Skeletal muscle tissue (tissue), 4 donors: ENCODE measurements around the gene LRRFIP1. TPM values are rescaled to one million over a fixed set of nuclear protein-coding genes. Genes with fewer than 3 reads are reported as not detected.

Experiments
- H3K27ac ChIP-seq: one replicate; pipeline ENCODE4 v1.7.0; 2013; ENCODE audit warnings: mild to moderate bottlenecking, low read depth, low read length, inconsistent platforms
- H3K27me3 ChIP-seq, 3 donors: one replicate each; pipeline ENCODE4 v1.7.0; 2013; ENCODE audit warnings: low read length in 3 of 3; ENCODE audit not compliant: control insufficient read depth in 3 of 3, insufficient read depth in 3 of 3
- H3K36me3 ChIP-seq, 3 donors: one replicate each; pipeline ENCODE4 v1.7.0; 2013; ENCODE audit warnings: low read length in 3 of 3; ENCODE audit not compliant: control insufficient read depth in 3 of 3, insufficient read depth in 3 of 3
- H3K4me1 ChIP-seq, 3 donors: one replicate each; pipeline ENCODE4 v1.7.0; 2013; ENCODE audit warnings: low read length in 3 of 3, mild to moderate bottlenecking in 3 of 3; ENCODE audit not compliant: control insufficient read depth in 3 of 3, insufficient read depth in 3 of 3
- H3K4me3 ChIP-seq, 3 donors: one replicate each; pipeline ENCODE4 v1.7.0; 2013; ENCODE audit warnings: low read length in 3 of 3
- H3K9ac ChIP-seq, 3 donors: one replicate each; pipeline ENCODE4 v1.7.0; 2013; ENCODE audit warnings: low read length in 3 of 3, mild to moderate bottlenecking in 3 of 3, moderate library complexity in 2 of 3, low read depth in 1 of 3
- H3K9me3 ChIP-seq, 3 donors: one replicate each; pipeline ENCODE4 v1.7.0; 2013; ENCODE audit warnings: low read length in 3 of 3; ENCODE audit not compliant: control insufficient read depth in 3 of 3
- total RNA-seq: library from RNA; depleted of rRNA; stranded (reverse); fragments of >200 nt; gene quantifications from one replicate; pipeline ENCODE4 v1.2.3, GENCODE V29; 2014
- donor health status: Osteomylitis.

The LRRFIP1 gene
- total RNA-seq, 1 donor from 2014 or later = 65.8 TPM

DNA sequence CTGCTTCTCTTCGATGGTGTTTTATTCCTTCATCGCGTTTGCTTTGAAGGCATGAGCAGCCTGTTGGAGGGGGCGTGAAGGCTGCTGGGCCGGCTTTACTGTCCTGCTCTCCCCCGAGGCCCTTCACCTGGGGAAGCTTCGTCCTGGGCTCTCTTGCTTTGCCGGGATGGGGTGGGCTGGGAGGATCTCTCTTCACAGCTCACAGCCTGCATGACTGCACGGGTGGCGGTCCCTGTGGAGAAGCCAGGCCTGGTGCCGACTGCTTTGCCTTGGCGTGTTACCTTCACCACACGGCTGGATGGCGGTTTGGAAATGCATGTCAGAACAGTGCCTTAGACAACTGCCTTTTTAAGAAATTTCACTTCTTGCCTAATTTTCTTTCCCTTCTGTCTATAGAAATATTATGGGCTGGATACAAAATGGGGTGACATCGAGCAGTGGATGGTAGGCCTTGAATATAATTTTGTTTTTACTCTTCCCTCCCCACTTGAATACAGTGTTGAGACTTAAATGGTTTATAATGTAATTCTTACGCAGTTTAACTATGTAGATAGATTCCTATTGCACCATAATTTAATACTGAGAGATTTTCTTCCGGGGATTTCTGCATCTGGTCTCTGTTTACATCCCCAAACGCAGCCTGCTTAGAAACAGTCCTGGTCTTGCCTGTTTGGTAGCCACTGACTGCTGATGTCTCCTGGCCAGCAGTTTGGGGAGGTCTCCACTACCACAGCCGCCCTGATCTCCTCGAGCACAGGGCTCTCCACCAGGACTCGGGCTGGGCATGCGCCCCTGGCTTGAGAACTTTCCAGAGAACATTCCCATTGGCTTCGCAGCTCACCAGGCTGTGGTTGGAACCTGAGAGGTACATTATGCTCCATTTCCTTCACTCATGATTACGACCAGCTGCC is 90.2 kb downstream of the LRRFIP1 start:
- Histone ChIP-seq H3K27ac (peak overlapping the region; percentile 51), H3K9ac (peak overlapping the region; percentile 4 to 30 (median 17)), H3K36me3 (peaks cover 0 to 15% (median 13%) of the 10 kb centered on the region in 3 donors), H3K27me3 (no peaks in the 10 kb centered on the region), H3K4me3 (no peak overlapping the region), H3K4me1 (peaks cover 64 to 68% (median 68%) of the 10 kb centered on the region in 3 donors), H3K9me3 (no peaks in the 10 kb centered on the region)

DNA sequence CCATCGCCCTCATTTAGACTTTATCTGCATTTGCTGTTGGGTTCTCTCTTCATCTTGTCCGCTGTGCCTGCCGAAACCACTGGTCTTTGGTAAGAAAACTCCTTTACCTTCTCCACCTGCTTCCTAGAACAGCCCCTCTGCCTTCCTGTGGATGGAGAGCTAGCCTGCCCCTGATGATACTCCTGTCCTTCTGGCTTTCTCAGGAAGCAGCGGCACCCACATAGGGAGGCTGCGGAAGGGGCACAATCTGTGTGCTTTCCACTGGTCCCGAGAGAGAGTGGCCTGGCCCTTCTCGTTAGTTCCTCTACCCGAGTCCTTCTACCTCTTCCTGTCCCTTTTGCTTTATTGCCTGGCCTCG is 90.9 kb downstream of the LRRFIP1 start:
- H3K36me3 ChIP-seq = peaks cover 0 to 15% (median 14%) of the 10 kb centered on the region in 3 donors
- peak overlapping the region; percentile 51 for H3K27ac ChIP-seq
- peak overlapping the region in 1 of 3 donors; percentile 30 for H3K9ac ChIP-seq
- H3K9me3 ChIP-seq = no peaks in the 10 kb centered on the region
- H3K4me1 ChIP-seq = peaks cover 59 to 63% (median 61%) of the 10 kb centered on the region in 3 donors
- H3K4me3 ChIP-seq = no peak overlapping the region
- H3K27me3 ChIP-seq = no peaks in the 10 kb centered on the region

DNA sequence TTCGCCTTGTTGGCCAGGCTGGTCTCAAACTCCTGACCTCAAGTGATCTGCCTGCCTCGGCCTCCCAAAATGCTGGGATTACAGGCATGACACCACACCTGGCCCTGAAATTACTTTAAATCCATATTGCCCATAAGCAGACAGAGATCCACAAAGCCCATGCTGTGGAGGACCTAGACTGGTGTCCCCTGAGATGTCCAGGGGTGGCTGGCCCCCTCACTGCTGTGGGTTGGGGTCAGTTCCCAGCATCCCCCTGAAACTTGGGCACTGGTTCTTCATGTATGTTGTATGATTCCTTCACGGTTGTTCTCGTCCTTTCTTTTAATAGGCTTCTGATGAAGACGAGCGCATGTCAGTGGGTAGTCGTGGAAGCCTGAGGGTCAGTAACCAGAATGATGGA is 93.1 kb downstream of the LRRFIP1 start:
- Histone ChIP-seq H3K9ac (peak overlapping the region in 2 of 3 donors; percentile 26 to 34), H3K4me3 (no peak overlapping the region), H3K9me3 (no peaks in the 10 kb centered on the region), H3K27me3 (no peaks in the 10 kb centered on the region), H3K36me3 (peaks cover 0 to 21% (median 20%) of the 10 kb centered on the region in 3 donors), H3K27ac (peak overlapping the region; percentile 71), H3K4me1 (peaks cover 58 to 63% (median 61%) of the 10 kb centered on the region in 3 donors)

DNA sequence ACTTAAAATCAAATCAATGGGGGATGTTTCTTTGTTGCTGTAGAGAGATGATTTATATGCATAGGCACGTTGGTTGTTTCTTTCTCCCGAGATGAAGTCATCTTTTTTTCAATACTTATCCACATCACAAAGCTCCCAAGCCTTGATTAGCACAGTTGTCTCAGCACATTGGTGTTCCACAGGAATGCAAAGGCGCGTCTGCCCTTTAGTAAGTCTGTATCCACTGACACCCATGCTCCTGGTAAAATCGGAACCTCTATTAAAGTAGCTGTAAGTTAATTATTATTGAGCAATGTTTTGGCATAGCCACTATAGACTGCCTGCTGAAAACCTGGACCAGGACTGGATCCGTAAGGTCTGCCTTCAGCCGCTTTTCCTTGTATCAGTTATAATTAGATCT is 93.6 kb downstream of the LRRFIP1 start:
- Histone ChIP-seq H3K4me1 (peaks cover 55 to 62% (median 60%) of the 10 kb centered on the region in 3 donors), H3K27ac (peak overlapping the region; percentile 71), H3K4me3 (no peak overlapping the region), H3K36me3 (peaks cover 0 to 22% (median 21%) of the 10 kb centered on the region in 3 donors), H3K27me3 (no peaks in the 10 kb centered on the region), H3K9ac (peak overlapping the region; percentile 43 to 62 (median 47)), H3K9me3 (no peaks in the 10 kb centered on the region)

DNA sequence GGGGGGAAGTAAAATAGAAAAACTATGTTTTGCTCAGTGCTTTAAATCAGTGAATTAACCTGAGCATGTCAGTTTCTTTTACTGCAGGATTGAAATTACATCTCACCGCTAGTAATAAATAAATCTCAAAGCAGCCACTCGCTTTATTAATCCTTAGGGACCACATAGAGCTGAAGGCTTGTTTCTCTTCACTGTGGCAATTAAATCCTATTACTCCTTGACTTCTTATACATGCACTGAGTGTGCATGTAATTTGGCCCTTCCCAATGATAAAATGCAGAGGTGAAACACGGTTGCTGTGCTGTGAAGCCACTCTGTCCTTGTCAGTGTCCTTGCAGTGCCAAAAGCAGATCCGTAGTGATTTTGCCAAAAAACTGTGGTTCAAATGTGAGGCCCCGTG is 94.1 kb downstream of the LRRFIP1 start:
- Histone ChIP-seq H3K27me3 (no peaks in the 10 kb centered on the region), H3K9ac (peak overlapping the region; percentile 43 to 62 (median 47)), H3K27ac (peak overlapping the region; percentile 71), H3K36me3 (peaks cover 0 to 22% (median 21%) of the 10 kb centered on the region in 3 donors), H3K4me3 (no peak overlapping the region), H3K4me1 (peaks cover 56 to 63% (median 61%) of the 10 kb centered on the region in 3 donors), H3K9me3 (no peaks in the 10 kb centered on the region)

DNA sequence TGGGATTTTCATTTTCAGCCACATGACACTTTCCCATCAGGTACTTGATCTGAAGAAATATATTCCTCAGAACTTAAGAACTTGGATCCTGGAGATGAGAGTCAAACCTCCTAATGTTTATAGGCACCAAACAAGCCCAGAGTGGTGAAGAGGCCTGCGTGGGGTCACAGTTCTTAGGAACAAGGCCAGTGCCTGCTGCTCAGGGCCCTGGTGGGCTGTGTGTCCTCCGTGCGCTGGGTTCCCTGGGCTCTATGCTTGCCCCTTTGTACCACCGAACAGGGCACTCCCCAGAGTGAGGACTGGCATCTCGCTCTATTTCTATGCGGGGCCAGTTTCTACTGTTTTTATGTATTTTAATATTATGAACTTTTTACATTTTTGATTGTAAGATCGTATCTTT is 95.2 kb downstream of the LRRFIP1 start:
- Histone ChIP-seq H3K4me1 (peaks cover 56 to 62% (median 61%) of the 10 kb centered on the region in 3 donors), H3K27ac (peak overlapping the region; percentile 71), H3K4me3 (no peak overlapping the region), H3K9ac (peak overlapping the region in 1 of 3 donors; percentile 19), H3K36me3 (peaks cover 0 to 23% (median 21%) of the 10 kb centered on the region in 3 donors), H3K9me3 (no peaks in the 10 kb centered on the region), H3K27me3 (no peaks in the 10 kb centered on the region)

DNA sequence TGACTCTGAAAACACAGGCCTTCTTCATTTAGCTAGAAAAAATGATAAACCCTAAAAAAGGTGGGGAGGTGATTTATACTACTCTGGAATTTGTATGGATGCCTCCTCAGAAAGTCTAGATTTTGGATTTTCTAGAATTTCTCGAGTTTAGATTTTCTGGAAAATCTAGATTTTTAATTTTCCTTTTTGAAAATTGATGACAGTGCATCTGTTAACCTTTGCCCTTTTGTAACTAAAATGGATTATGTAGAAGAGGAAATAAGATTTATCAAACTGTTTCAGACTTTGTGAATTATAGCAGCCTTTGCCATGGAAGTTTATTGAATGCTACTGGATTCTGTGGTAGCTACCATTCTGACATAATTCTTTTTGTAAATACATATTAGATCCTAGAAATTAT is 95.6 kb downstream of the LRRFIP1 start:
- no peak overlapping the region for H3K4me3 ChIP-seq
- no peaks in the 10 kb centered on the region for H3K27me3 ChIP-seq
- H3K9me3 ChIP-seq = no peaks in the 10 kb centered on the region
- H3K36me3 ChIP-seq = peaks cover 0 to 21% (median 21%) of the 10 kb centered on the region in 3 donors
- H3K4me1 ChIP-seq = peaks cover 54 to 59% (median 58%) of the 10 kb centered on the region in 3 donors
- no peak overlapping the region for H3K27ac ChIP-seq
- H3K9ac ChIP-seq = peak overlapping the region in 1 of 3 donors; percentile 19

DNA sequence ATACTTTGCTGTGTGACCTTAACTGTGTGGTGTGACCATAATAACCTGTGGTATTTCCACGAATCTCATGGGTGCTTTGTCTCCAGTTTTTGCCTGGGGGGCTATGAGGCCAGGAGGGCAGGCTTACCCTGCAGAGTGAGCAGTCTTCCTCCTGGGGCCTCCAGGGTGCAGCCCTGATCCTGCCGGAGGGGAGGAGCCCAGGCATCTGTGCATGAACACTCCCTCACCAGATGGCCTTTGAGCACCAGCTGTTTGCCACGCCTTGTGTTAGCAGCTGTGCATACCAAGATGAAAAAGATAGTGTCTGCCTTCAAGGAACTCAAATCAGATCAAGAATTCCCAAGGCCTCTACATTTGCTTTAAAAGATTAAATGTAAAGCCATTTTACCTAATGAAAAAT is 96.2 kb downstream of the LRRFIP1 start:
- Histone ChIP-seq H3K9ac (no peak overlapping the region), H3K4me1 (peaks cover 52 to 53% (median 53%) of the 10 kb centered on the region in 3 donors), H3K36me3 (peaks cover 0 to 16% (median 15%) of the 10 kb centered on the region in 3 donors), H3K4me3 (no peak overlapping the region), H3K27ac (no peak overlapping the region), H3K9me3 (no peaks in the 10 kb centered on the region), H3K27me3 (no peaks in the 10 kb centered on the region)

DNA sequence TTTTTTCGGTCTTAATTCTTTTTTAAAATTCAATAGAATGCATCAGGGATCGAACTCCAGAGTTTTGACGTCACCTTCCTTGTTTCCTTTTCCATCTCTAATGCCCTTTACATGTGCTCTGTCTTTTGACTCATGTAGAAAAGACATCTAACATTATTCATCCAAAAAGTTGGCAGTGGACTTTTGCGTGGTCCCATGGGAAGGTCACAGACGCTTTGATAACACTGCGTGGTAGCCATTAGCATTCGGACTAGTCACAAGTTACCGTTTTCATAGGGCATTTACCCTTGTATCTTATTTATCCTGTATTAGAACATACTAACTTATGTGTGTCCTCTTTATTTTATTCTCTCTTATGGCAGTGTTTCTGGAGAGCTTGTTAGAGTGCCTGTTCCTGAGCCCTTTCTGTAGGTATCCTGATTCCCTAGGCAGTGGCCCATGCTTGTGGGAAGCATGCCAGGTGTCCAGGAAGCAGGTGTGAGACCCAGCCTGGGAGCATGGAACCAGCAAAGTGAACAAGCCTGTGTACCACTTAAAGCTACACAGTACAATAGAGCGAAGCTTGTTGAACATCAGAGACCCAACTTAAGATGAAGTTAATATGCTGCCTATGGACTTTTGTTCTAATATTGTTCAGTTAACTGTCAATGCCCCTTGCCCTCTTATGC is 97.6 kb downstream of the LRRFIP1 start:
- Histone ChIP-seq H3K36me3 (peaks cover 0 to 16% (median 14%) of the 10 kb centered on the region in 3 donors), H3K27me3 (no peaks in the 10 kb centered on the region), H3K4me1 (peaks cover 52 to 58% (median 53%) of the 10 kb centered on the region in 3 donors), H3K4me3 (no peak overlapping the region), H3K9ac (peak overlapping the region in 1 of 3 donors; percentile 33), H3K27ac (no peak overlapping the region), H3K9me3 (no peaks in the 10 kb centered on the region)
